Erythroblast (primary cell): ENCODE data around the gene IGFBP4.

ENCODE experiments used
- GATA1 ChIP-seq: IDR thresholded peaks from 2 replicates; pipeline ENCODE4 v1.6.1; 2011; ENCODE audit warnings: low read depth, mild to moderate bottlenecking, control low read depth, low read length, moderate library complexity
- POLR2A ChIP-seq: IDR thresholded peaks from 2 replicates; pipeline ENCODE4 v1.6.1; 2011; ENCODE audit warnings: mild to moderate bottlenecking, low read length

DNA sequence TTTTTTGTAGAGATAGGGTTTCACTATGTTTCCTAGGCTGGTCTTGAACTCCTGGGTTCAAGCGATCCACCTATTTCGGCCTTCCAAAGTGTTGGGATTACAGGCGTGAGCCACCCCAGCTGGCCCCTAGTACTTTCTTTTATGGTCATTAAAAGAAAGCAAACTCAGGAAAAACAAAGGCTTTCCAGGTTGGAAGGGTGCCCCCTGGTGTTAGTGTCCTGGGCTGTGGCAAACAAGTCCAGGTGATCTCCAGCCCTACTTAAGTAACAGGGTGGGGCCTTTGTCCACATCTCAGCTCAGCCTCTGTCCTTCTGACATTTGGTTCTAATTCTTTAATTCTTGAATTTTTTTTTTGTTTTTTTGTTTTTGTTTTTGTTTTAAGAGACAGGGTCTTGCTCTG lies 6.9 kb downstream of the IGFBP4 start:
- TF ChIP-seq POLR2A, result no peak
- TF ChIP-seq GATA1, result no peak
